ENCODE data around the gene PFKFB2. TPM values are rescaled to one million over a fixed set of nuclear protein-coding genes. Genes with fewer than 3 reads are reported as not detected.

Gene PFKFB2
- total RNA-seq, 1 experiment from 2014 or later = 28.0 TPM

DNA sequence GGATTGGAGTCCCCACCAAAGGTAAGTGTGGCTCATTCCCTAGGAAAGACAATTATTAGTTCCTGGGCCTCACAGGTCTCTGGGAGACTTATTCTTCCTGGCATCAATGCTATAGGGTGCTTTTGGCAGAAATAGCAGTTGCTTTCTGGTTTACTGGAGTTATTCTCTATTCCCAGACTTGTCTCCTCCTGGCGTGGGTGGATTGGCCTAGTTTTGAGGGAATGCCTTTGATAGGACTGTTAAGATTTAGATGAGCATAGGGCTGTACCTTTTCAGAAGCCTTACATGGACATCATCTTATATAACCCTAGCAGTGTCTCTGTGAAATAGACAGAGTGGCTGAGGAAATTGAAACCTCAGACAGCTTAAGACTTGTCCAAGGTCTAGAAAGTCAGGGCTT, 9.0 kb downstream of the PFKFB2 start:
- H3K36me3 ChIP-seq (ENCODE audit: low read depth) = peaks cover 16% of the 10 kb centered on the region
- intact Hi-C loops (cut with micrococcal nuclease; ENCODE audit: unreplicated experiment) = no loop called here
- DNase-seq = no peak
- no peak overlapping the region for H3K4me3 ChIP-seq
- H3K4me1 ChIP-seq (replicated peaks; ENCODE audit: insufficient read depth) = no peaks in the 10 kb centered on the region
- no peaks in the 10 kb centered on the region for H3K27me3 ChIP-seq (ENCODE audit: insufficient read depth, low read depth)
- no peaks in the 10 kb centered on the region for H3K9me3 ChIP-seq (ENCODE audit: insufficient read depth, low read depth)
- no peak overlapping the region for H3K4me2 ChIP-seq
- CTCF ChIA-PET = no interaction called here
- H3K79me2 ChIP-seq (ENCODE audit: low read depth) = no peaks in the 10 kb centered on the region
- BruUV-seq (replicated peaks) = no TSS peak
- H3F3A ChIP-seq (ENCODE audit: insufficient read depth, low read depth) = no peaks in the 10 kb centered on the region
- no peak overlapping the region for H3K27ac ChIP-seq
- no peak for TF ChIP-seq EZH2 (IDR thresholded peaks at IDR 0.05; ENCODE audit: low read depth)
- TF ChIP-seq, protein P1, sequence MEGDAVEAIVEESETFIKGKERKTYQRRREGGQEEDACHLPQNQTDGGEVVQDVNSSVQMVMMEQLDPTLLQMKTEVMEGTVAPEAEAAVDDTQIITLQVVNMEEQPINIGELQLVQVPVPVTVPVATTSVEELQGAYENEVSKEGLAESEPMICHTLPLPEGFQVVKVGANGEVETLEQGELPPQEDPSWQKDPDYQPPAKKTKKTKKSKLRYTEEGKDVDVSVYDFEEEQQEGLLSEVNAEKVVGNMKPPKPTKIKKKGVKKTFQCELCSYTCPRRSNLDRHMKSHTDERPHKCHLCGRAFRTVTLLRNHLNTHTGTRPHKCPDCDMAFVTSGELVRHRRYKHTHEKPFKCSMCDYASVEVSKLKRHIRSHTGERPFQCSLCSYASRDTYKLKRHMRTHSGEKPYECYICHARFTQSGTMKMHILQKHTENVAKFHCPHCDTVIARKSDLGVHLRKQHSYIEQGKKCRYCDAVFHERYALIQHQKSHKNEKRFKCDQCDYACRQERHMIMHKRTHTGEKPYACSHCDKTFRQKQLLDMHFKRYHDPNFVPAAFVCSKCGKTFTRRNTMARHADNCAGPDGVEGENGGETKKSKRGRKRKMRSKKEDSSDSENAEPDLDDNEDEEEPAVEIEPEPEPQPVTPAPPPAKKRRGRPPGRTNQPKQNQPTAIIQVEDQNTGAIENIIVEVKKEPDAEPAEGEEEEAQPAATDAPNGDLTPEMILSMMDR (conservative IDR thresholded peaks at IDR 0.05) = no peak
- POLR2A ChIA-PET (ENCODE audit: unreplicated experiment) = no interaction called here
- no peaks in the 10 kb centered on the region for H3K9me2 ChIP-seq (ENCODE audit: insufficient read depth)
- H4K20me1 ChIP-seq (ENCODE audit: insufficient read depth) = no peaks in the 10 kb centered on the region
- H2AFZ ChIP-seq = no peak overlapping the region

- no peak overlapping the region for H3K4me3 ChIP-seq
- no peaks in the 10 kb centered on the region for H4K20me1 ChIP-seq (ENCODE audit: insufficient read depth)
- BruUV-seq (replicated peaks) = no TSS peak
- ChIA-PET POLR2A (ENCODE audit: unreplicated experiment) (no interaction called here), CTCF (no interaction called here)
- no peaks in the 10 kb centered on the region for H3K4me1 ChIP-seq (replicated peaks; ENCODE audit: insufficient read depth)
- H3K27me3 ChIP-seq (ENCODE audit: insufficient read depth, low read depth) = no peaks in the 10 kb centered on the region
- H3K9me2 ChIP-seq (ENCODE audit: insufficient read depth) = no peaks in the 10 kb centered on the region
- no peak for DNase-seq
- TF ChIP-seq, protein P1 (conservative IDR thresholded peaks at IDR 0.05) = no peak
- no peak for TF ChIP-seq EZH2 (IDR thresholded peaks at IDR 0.05; ENCODE audit: low read depth)
- no peak overlapping the region for H3K27ac ChIP-seq
- no peaks in the 10 kb centered on the region for H3K9me3 ChIP-seq (ENCODE audit: insufficient read depth, low read depth)
- no peak overlapping the region for H2AFZ ChIP-seq
- peaks cover 16% of the 10 kb centered on the region for H3K36me3 ChIP-seq (ENCODE audit: low read depth)
- intact Hi-C loops (cut with micrococcal nuclease; ENCODE audit: unreplicated experiment) = no loop called here
- no peak overlapping the region for H3K4me2 ChIP-seq
- no peaks in the 10 kb centered on the region for H3F3A ChIP-seq (ENCODE audit: insufficient read depth, low read depth)
- no peaks in the 10 kb centered on the region for H3K79me2 ChIP-seq (ENCODE audit: low read depth)
These were observed 9.9 kb downstream of the PFKFB2 start for GRCh38 chr1:207063014-207063413.

GRCh38 chr1:207064561-207064960, 11.5 kb downstream of the PFKFB2 start:
- POLR2A ChIA-PET (ENCODE audit: unreplicated experiment) = no interaction called here
- CTCF ChIA-PET = no interaction called here

More at GRCh38 chr1:207064561-207064960, 11.5 kb downstream of the PFKFB2 start:
- no peaks in the 10 kb centered on the region for H4K20me1 ChIP-seq (ENCODE audit: insufficient read depth)
- H3K27me3 ChIP-seq (ENCODE audit: insufficient read depth, low read depth) = no peaks in the 10 kb centered on the region
- H3K4me2 ChIP-seq = no peak overlapping the region
- no peaks in the 10 kb centered on the region for H3K79me2 ChIP-seq (ENCODE audit: low read depth)
- no peaks in the 10 kb centered on the region for H3F3A ChIP-seq (ENCODE audit: insufficient read depth, low read depth)
- H3K4me3 ChIP-seq = no peak overlapping the region
- no peaks in the 10 kb centered on the region for H3K4me1 ChIP-seq (replicated peaks; ENCODE audit: insufficient read depth)
- no peak overlapping the region for H2AFZ ChIP-seq
- H3K27ac ChIP-seq = no peak overlapping the region
- H3K9me3 ChIP-seq (ENCODE audit: insufficient read depth, low read depth) = no peaks in the 10 kb centered on the region
- intact Hi-C loops (cut with micrococcal nuclease; ENCODE audit: unreplicated experiment) = no loop called here
- BruUV-seq (replicated peaks) = no TSS peak
- DNase-seq = no peak
- TF ChIP-seq EZH2 (IDR thresholded peaks at IDR 0.05; ENCODE audit: low read depth) = no peak
- TF ChIP-seq, protein P1 (conservative IDR thresholded peaks at IDR 0.05) = no peak
- peaks cover 16% of the 10 kb centered on the region for H3K36me3 ChIP-seq (ENCODE audit: low read depth)
- H3K9me2 ChIP-seq (ENCODE audit: insufficient read depth) = no peaks in the 10 kb centered on the region
